Tibial nerve (tissue), 4 donors: ENCODE data around the gene ADGRE3.

Experiments
- CTCF ChIP-seq, 5 experiments: fragments of 200-600 bp in 3 of 5; fragments of 450-650 bp in 2 of 5; sonication (generic) in 3 of 5; IDR thresholded peaks; one replicate each; pipeline ENCODE4 v1.5.1; 2016 to 2019; ENCODE audit warnings: antibody characterized with exemption in 5 of 5, mild to moderate bottlenecking in 3 of 5, moderate library complexity in 2 of 5
- EP300 ChIP-seq, 2 donors: sonication (generic); formaldehyde crosslinking; IDR thresholded peaks; one replicate each; pipeline ENCODE4 v1.6.1; 2017; ENCODE audit warnings: antibody characterized with exemption in 2 of 2, mild to moderate bottlenecking in 1 of 2

- TF ChIP-seq CTCF (IDR thresholded peaks at IDR 0.05), result no peak
- no peak for TF ChIP-seq EP300 (IDR thresholded peaks at IDR 0.05)
These were observed 2.8 kb upstream of the ADGRE3 start for GRCh38 chr19:14677464-14677863.
